ENCODE measurements around the gene OR6C75.
"Not testable (repeated sequence)": the region's sequence is repeated elsewhere in the genome, so short reads cannot be mapped to it uniquely, and the experiment has no call there.

Gene OR6C75

DNA sequence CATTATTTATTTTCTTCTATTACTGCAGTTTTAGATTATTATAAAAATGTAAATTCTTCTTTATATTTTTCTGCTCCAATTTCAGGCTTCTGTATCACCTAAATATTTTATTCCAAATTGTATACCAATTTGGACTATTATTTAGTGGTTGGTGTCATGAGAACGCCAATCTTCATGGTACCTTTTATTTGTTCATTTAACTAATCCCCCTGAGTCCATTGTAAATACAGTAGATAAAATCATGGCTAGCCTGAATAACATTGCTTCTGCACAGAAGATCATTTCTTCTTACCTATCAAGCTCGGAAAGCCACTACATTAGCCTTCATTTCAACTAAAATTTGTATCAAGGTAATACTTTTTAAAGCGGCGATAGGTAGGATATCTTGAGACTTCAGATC, at the start of gene OR6C75:
Gene OR6C75, plus strand, starts transcription at position 301 of the 400 bp plus-strand sequence. CDS start 2,136 bp downstream, outside the sequence.
- DNase-seq (ENCODE audit: low read depth in 2 of 2), result no peak

DNA sequence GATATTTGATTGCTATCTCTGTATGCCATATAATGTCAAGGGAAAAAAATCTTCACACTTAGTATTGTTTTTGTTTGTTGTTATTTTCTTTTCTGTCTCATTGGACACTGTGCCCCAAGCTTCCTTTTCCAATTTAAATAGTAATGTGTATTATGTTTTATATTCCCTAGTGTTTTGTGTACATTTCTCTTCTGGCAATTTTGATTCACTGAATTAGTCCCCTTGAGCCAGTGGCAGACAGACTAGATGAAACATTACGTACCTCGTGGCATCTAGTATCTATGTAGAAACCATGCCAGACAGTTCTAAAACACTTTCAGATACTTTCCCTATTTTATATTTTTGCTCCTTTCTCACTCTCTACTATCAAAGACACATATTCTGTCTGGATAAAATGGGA, 48.7 kb upstream of the OR6C75 start, which contains the start of gene OR6C1:
Gene OR6C1, plus strand, starts transcription at position 301 of the 400 bp plus-strand sequence. CDS start 6,257 bp downstream, outside the sequence.
- no peak for DNase-seq (ENCODE audit: low read depth in 2 of 2)

DNA sequence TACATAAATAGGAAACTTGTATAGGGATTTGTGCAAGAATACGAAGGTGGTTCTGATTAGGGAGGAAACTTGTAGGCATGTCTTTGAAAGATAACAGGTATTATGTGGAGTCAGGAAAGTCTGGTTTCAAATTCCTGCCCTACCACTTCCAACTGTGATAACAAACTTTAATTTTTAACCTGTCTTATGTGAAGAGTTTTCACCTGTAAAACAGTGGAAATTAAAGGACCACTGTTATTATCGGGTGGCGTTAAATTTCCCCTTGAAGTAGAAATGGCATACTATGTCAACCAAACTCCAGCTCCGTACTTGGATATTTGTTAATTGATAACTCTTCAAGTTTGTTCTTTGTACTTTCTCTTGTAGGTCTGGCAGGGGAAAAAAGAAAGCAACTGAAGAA, 42.6 kb upstream of the OR6C75 start:
- no peak for DNase-seq (ENCODE audit: low read depth in 2 of 2)

DNA sequence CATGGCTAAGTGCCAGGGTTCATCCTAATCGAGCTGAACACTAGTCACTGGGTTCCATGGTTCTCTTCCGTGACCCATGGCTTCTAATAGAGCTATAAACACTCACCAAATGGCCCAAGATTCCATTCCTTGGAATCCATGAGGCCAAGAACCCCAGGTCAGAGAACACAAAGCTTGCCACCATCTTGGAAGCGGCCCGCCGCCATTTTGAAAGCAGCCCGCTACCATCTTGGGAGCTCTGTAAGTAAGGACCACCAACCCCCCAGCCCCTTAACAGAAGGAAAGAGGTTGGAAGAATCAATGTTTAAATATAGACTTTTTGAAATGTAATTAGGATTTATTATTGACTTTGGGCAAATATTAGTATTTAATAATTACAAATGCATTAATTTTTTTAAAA, 37.0 kb upstream of the OR6C75 start:
- not testable (repeated sequence) for DNase-seq (ENCODE audit: low read depth in 2 of 2)

DNA sequence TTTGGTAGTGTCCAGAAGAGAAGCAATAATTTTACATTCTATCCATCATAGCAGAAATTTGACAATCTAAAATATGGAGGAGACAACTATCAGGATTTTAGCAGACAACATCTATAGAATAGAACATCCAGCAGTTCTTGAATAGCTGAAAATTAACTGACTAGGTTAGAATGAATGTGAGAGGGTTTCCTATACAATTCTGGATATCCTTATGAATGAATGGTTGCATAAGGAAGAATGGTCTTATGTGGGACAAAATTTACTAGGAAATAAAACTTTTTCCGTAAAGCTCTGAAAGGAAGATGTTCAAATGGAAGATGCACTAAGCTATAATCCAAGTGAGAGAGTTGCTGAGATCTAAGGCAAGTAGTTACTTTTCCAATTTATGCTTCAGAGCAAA, 32.3 kb upstream of the OR6C75 start, which contains the start of gene OR6C3:
Gene OR6C3, plus strand, starts transcription at position 301 of the 400 bp plus-strand sequence. CDS start 955 bp downstream, outside the sequence.
- no peak for DNase-seq (ENCODE audit: low read depth in 2 of 2)

DNA sequence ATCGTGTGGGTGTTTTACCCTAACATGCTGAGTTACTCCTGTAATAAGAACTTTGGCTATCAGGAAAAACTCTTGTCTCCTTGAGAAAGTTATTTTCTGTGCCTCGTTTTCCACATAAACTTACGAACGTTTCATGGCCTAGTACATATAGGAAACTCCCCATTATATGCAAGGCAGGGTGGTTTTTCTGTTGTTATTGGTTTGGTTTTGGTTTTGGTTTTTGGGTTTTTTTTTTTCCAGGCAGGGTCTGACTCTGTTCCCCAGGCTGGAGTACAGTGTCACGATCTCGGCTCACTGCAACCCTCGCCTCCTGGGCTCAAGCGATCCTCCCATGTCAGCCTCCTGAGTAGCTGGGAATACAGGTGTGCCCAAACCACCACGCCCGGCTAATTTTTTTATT, 26.8 kb upstream of the OR6C75 start:
- DNase-seq (ENCODE audit: low read depth in 2 of 2), result no peak

DNA sequence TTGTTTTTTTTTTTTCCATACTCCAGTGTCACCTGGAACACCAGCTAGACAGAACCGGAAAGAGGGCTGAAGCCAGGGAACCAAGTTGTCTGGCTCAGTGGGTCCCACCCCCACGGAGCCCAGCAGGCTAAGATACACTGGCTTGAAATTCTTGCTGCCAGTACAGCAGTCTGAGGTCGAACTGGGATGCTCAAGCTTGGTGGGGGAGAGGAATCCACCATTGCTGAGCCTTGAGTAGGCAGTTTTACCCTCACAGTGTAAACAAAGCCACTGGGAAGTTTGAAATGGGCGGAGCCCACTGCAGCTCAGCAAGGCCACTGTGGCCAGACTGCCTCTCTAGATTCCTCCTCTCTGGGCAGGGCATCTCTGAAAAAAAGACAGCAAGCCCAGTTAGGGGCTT, 7.4 kb upstream of the OR6C75 start:
- not testable (repeated sequence) for DNase-seq (ENCODE audit: low read depth in 2 of 2)

DNA sequence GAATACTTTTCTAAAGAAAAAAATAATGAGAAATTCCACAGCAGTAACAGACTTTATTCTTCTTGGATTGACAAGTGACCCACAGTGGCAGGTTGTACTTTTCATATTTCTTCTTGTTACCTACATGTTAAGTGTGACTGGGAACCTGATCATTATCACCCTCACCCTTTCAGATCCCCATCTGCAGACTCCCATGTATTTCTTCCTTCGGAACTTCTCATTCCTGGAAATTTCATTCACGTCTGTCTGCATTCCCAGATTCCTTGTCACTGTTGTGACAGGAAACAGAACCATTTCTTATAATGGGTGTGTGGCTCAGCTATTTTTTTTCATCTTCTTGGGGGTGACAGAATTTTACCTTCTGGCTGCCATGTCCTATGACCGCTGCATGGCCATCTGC, 2.3 kb downstream of the OR6C75 start:
- DNase-seq (ENCODE audit: low read depth in 2 of 2), result no peak

DNA sequence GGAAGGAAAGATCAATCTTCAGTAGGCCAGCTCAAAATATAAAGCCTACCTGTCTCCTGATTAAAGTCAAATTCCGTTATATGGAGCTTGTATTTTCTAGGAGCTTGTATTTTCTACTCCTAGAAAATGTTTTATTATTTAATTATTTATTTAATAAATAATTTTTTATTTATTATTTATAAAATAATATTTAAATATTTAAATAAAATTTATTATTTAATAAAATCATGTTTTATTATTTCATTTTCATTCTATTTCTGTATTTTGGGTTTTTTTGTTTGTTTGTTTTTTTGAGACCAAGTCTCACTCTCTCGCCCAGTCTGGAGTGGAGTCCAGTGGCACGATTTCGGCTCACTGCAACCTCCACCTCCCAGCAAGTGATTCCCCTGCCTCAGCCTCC, 9.7 kb downstream of the OR6C75 start:
- no peak for DNase-seq (ENCODE audit: low read depth in 2 of 2)

DNA sequence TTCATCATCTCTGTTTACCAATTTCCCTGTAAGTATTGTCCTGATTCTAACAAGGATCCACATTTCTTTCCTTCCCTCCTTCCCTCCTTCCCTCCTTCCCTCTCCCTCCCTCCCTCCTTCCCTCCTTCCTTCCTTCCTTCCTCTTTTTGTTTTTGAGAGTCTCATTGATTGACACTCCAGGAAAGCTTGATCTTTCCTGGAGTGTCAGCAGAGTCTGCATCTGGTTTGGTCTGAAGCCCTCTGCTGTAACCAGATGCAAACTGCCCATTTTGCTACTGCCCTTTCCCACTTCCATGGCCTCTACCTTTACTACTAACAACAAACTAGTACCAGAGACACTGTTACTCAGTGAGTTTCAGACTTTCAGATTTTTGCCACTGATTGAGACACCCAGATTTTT, 23.1 kb downstream of the OR6C75 start:
- no peak for DNase-seq (ENCODE audit: low read depth in 2 of 2)

DNA sequence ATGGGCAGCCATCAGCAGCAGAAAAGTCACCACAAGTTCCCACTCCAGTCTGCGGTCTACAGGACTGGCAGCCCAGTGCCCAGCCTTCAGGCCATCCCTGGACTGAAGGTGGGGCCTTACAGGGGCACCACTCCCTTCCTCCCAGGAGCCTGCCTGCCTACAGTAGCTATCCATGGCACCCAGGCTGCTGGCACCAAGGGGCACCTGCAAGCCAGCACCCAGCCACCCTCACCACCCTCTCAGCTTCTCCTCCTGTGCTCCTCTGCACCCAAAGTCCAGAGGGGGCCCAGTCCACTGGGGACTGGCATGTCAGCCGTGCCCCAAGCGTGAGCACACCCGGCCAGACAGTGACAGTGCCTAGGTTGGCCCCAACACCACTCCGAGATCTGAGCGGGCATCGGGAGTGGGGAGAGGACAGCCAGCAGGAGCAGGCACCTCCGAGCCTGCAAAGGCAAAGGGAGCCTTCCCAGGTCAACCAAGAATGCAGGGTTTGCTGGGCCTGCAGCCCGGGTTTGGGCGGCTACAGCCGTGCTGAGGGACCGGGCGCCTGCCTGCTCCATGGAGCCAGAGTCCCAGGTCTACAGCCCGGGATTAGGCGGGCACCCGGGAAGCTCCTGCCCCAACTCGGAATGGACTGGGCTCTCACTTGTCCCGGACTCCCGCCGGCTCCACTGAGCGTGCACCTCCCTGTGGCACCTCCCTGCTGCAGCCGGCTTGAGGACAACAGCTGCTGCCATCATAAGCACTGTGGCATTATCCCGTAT, 29.4 kb downstream of the OR6C75 start:
- no peak for DNase-seq (ENCODE audit: low read depth in 2 of 2)

DNA sequence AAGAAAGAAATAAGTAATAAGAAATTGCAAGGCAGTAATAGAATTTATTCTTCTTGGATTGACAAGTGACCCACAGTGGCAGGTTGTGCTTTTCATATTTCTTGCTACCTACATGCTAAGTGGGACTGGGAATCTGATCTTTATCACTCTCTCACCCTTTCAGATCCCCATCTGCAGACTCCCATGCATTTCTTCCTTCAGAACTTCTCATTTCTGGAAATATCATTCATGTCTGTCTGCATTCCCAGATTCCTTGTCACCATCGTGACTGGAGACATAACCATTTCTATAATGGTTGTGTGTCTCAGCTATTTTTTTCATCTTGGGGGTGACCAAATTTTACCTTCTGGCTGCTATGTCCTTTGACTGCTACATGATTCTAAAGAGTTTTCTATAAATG, 33.6 kb downstream of the OR6C75 start:
- no peak for DNase-seq (ENCODE audit: low read depth in 2 of 2)

DNA sequence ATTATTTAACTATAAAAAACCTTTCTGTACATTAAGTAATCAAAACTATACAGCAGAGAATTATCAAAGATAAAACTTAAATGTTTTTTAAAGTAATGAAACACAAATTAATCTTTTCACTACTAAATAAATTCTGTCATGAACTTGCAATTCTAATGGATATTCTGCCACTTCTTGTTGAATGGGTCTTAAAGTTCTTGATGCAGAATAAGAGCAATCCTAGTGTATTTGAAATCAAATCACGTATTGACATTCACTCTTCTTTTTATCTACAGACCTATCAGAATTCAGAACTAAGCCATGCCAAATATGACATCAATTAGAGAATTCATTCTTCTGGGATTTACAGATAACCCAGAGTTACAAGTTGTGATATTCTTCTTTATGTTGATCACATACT, 37.5 kb downstream of the OR6C75 start, which contains the start of gene OR6C65:
Gene OR6C65, plus strand, starts transcription at position 301 of the 400 bp plus-strand sequence. Its CDS starts 0 bp downstream, at position 301.
- DNase-seq (ENCODE audit: low read depth in 2 of 2), result no peak

DNA sequence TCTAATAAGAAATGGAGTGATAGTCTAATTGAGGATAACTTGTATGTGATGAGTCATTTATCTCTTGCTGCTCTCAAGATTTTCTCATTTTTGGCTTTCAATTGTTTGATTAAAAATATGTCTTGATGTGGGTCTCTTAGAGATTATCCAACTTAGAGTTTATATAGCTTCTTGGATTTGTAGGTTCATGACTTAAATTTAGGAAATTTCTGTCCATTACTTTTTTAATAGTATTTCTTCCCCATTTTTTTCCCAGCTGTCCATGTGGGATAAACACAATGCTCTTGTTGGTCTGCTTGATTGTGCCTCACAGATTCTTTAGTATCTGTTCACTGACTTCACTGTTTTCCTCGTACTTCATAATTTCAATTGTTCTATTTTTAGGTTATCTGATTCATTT, 45.1 kb downstream of the OR6C75 start:
- no peak for DNase-seq (ENCODE audit: low read depth in 2 of 2)

DNA sequence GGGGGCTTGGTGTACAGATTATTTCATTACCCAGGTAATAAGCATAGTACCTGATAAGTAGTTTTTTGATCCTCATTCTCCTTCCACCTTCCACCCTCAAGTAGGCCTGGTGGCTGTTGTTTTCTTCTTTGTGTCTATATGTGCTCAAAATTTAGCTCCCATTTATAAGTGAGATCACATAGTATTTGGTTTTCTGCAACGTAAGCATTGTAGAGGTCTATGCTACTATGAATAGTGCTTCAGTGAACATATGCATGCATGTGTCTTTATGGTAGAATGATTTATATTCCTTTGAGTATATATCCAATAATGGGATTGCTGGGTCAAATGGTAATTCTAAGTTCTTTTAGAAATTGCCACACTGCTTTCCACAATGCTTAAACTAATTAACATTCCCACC, 46.4 kb downstream of the OR6C75 start:
- DNase-seq (ENCODE audit: low read depth in 2 of 2), result not testable (repeated sequence)

DNA sequence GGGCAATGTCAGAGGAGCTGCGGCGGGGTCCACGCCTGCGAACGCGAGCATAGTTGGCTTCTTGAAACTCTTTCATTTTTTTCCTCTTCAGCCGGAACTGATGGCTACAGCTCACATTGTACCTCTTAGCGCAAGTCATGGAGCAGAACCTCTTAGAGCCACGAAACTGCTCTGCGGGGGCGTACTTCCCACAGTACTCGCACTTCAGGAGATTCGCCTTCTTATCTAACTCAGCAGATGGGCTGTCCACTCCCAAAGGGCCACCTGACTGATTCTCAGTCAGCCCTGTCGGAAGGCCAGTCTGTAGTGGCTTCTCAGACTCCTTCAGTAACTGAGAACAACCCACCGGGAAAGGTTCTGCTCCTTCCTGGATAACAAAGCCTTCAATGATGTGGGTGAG, 49.4 kb downstream of the OR6C75 start:
- not testable (repeated sequence) for DNase-seq (ENCODE audit: low read depth in 2 of 2)

DNA sequence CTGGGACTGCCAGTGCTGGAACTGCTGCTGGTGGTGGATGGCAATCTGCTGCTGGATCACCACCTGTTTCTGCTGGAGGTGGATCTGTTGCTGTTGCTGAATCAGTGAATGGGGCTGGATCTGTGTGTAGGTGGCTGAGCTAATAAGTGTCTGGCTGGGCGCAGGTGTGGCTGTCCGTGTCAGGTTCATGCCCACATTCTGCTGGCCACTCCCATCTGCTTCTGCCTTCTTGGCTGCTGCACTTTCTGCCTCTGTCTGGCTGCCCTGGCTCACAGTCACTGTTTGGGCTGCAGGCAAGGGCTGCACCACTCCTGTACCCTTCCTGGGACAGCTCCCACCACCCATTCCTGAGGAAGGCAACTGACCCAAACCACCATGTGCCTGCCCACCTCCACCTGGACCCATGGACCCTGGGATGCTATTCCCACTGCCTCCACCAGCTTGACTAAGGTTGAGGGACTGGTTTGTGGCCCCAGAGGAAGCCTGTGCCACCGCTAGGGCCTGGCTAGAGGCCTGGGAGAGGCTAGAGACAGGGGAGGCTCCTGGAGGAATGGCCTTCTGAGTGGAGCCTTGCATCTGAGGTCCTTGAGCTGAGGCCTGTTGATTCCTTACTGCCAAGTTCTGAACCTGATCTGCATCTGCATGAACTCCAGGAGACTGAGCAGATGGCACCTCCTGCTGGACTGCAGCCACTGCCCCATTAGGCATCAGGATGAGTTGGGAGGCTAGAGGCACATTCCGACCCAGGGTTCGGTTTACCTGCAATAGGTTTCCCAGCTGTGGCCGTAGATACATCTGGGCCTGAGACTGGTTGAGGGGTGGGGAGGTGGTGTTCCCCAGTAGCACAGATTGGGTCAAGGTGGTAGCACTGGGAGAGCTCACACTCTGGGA, 51.0 kb downstream of the OR6C75 start:
- not testable (repeated sequence) for DNase-seq (ENCODE audit: low read depth in 2 of 2)

DNA sequence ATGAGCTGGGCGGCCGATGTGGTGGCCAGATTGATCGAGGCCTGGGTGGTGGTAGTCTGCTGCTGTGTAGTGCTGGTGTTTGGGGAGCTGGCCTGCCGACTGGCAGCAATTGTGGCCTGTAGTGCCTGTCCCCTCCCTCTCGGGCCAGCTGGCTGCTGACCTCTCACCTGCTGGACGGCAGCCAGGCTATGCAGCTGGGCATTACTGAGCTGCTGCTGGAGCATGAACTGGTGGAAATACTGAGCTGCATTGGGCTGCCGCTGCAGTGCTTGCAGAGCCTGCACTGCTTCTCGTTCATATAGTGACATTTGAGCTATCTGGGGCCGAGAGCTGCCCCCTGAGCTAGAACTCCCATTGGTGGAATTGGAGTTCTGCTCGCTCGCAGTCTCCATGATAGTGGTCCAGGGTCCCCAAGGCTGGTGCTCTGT, 51.6 kb downstream of the OR6C75 start:
- not testable (repeated sequence) for DNase-seq (ENCODE audit: low read depth in 2 of 2)

DNA sequence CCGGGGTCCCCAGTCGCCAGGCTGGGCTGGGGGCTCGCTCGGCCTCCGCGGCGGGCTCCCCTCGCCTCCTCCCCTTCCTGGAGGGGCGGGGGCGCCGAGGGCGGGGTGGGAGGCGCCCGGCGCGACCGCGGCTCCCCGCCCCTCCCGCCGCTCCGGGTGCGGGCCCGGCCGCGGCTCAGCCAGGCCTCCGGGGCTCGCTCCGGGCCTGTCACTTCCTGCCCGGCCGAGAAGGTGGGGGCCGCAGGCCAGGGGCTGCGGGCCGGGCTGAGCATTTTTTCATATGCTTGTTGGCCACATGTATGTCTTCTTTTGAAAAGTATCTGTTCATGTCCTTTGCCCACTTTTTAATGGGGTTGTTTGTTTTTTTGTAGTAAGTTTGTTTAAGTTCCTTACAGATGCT, 52.1 kb downstream of the OR6C75 start:
- not testable (repeated sequence) for DNase-seq (ENCODE audit: low read depth in 2 of 2)

DNA sequence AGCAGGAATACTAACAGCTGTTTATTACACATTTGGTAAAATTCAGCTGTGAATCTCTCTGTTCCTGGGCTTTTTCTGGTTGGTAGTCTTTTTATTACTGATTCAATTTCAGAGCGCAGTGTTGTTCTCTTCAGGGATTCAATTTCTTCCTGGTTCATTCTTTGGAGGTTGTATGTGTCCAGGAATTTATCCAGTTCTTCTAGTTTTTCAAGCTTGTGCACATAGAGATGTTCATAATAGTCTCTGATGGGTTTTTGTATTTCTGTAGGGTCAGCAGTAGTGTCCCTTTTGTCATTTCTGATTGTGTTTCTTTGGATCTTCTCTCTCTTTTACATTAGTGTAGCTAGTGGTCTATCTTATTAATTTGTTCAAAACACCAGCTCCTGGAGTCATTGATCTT, 54.2 kb downstream of the OR6C75 start:
- no peak for DNase-seq (ENCODE audit: low read depth in 2 of 2)

Measured in stimulated activated CD4-positive, alpha-beta T cell treated with anti-CD3 and anti-CD28 coated beads, Interleukin-12 subunit alpha, Interleukin-12 subunit beta, amount 100 ng/mL, for 24 hours (primary cell).